Activated CD4-positive, CD25-positive, alpha-beta regulatory T cell (primary cell): Measurements from ENCODE around the gene TRMT61B.

ENCODE experiments used
- DNase-seq, 4 experiments: peaks; one replicate each; lab custom pipeline; 2025; lab: John Stamatoyannopoulos, UW

The TRMT61B gene

GRCh38 chr2:28855977-28856376, 14.1 kb downstream of the TRMT61B start:
- DNase-seq = no peak

- no peak for DNase-seq
Observed at GRCh38 chr2:28855193-28855592, 14.9 kb downstream of the TRMT61B start.

- DNase-seq = no peak
Observed at GRCh38 chr2:28842042-28842441, 28.1 kb downstream of the TRMT61B start.

- DNase-seq = no peak
Observed at GRCh38 chr2:28838971-28839370, 31.1 kb downstream of the TRMT61B start.

GRCh38 chr2:28835781-28836180, 34.3 kb downstream of the TRMT61B start:
- DNase-seq = no peak

- no peak for DNase-seq
Observed at GRCh38 chr2:28833740-28834470, 36.2 kb downstream of the TRMT61B start.

GRCh38 chr2:28828382-28828781, 41.7 kb downstream of the TRMT61B start:
- no peak for DNase-seq

GRCh38 chr2:28824870-28825269, 45.2 kb downstream of the TRMT61B start:
- no peak for DNase-seq

- DNase-seq = no peak
Observed at GRCh38 chr2:28824207-28824606, 45.9 kb downstream of the TRMT61B start.

GRCh38 chr2:28822036-28822435, 48.1 kb downstream of the TRMT61B start:
- DNase-seq = no peak

- DNase-seq = peak; percentile 8 to 17 (median 13)
Observed at GRCh38 chr2:28821295-28821958, 48.7 kb downstream of the TRMT61B start.

- DNase-seq = no peak
Observed at GRCh38 chr2:28818053-28818452, 52.1 kb downstream of the TRMT61B start.

GRCh38 chr2:28810384-28811285, 59.5 kb downstream of the TRMT61B start, which contains the start of gene SPDYA:
Gene SPDYA, plus strand, starts transcription at chr2:28810834. Its CDS starts 5,181 bp downstream, at chr2:28816015.
- DNase-seq = peak; percentile 52 to 63 (median 62)

- DNase-seq = no peak
Observed at GRCh38 chr2:28809927-28810326, 60.2 kb downstream of the TRMT61B start.

- DNase-seq = no peak
Observed at GRCh38 chr2:28802975-28803429, 67.1 kb downstream of the TRMT61B start.

GRCh38 chr2:28801726-28802125, 68.4 kb downstream of the TRMT61B start:
- no peak for DNase-seq
